KOPT-K1 (cell line): ENCODE data around the gene TSPO2.

ENCODE experiments used
- H3K27ac ChIP-seq: fragments of 200-600 bp; sonication (generic); 2 replicates; pipeline ENCODE4 v1.5.1; 2016; ENCODE audit warnings: antibody characterized with exemption, mild to moderate bottlenecking, low read depth, low read length; ENCODE audit not compliant: poor library complexity, severe bottlenecking
- H3K36me3 ChIP-seq: fragments of 200-600 bp; sonication (generic); 2 replicates; pipeline ENCODE4 v1.5.1; 2017; ENCODE audit warnings: antibody characterized with exemption, mild to moderate bottlenecking, low read length, moderate library complexity; ENCODE audit not compliant: insufficient read depth
- H3K9me3 ChIP-seq: fragments of 200-600 bp; sonication (generic); 2 replicates; pipeline ENCODE4 v1.5.1; 2017; ENCODE audit warnings: antibody characterized with exemption, low read length, mild to moderate bottlenecking; ENCODE audit not compliant: insufficient read depth, poor library complexity, severe bottlenecking

Gene TSPO2

GRCh38 chr6:41073203-41073967 lies 31.1 kb downstream of the TSPO2 start:
- H3K9me3 ChIP-seq: no peaks in the 10 kb centered on the region
- peak overlapping the region; percentile 94 for H3K27ac ChIP-seq
- peaks cover 48% of the 10 kb centered on the region for H3K36me3 ChIP-seq

GRCh38 chr6:41073968-41074691 lies 31.9 kb downstream of the TSPO2 start:
- Histone ChIP-seq H3K36me3 (peaks cover 48% of the 10 kb centered on the region), H3K9me3 (no peaks in the 10 kb centered on the region), H3K27ac (peak overlapping the region; percentile 94)

- Histone ChIP-seq H3K27ac (peak overlapping the region; percentile 94), H3K36me3 (peaks cover 48% of the 10 kb centered on the region), H3K9me3 (no peaks in the 10 kb centered on the region)
Measured at GRCh38 chr6:41074692-41075436, 32.6 kb downstream of the TSPO2 start.

GRCh38 chr6:41075651-41076626 lies 33.7 kb downstream of the TSPO2 start:
- peaks cover 55% of the 10 kb centered on the region for H3K36me3 ChIP-seq
- no peaks in the 10 kb centered on the region for H3K9me3 ChIP-seq
- no peak overlapping the region for H3K27ac ChIP-seq

- no peak overlapping the region for H3K27ac ChIP-seq
Measured at GRCh38 chr6:41077536-41077935, 35.3 kb downstream of the TSPO2 start.

GRCh38 chr6:41078101-41078500 lies 35.8 kb downstream of the TSPO2 start:
- Histone ChIP-seq H3K27ac (no peak overlapping the region), H3K36me3 (peaks cover 77% of the 10 kb centered on the region), H3K9me3 (no peaks in the 10 kb centered on the region)

More at GRCh38 chr6:41077536-41077935, 35.3 kb downstream of the TSPO2 start:
- Histone ChIP-seq H3K36me3 (peaks cover 71% of the 10 kb centered on the region), H3K9me3 (no peaks in the 10 kb centered on the region)

- Histone ChIP-seq H3K9me3 (no peaks in the 10 kb centered on the region), H3K27ac (no peak overlapping the region), H3K36me3 (peaks cover 86% of the 10 kb centered on the region)
Measured at GRCh38 chr6:41079080-41079479, 36.8 kb downstream of the TSPO2 start.

- H3K36me3 ChIP-seq: peaks cover 88% of the 10 kb centered on the region
- no peak overlapping the region for H3K27ac ChIP-seq
- H3K9me3 ChIP-seq: no peaks in the 10 kb centered on the region
Measured at GRCh38 chr6:41080621-41081020, 38.4 kb downstream of the TSPO2 start.

GRCh38 chr6:41083072-41083471 lies 40.8 kb downstream of the TSPO2 start:
- Histone ChIP-seq H3K9me3 (no peaks in the 10 kb centered on the region), H3K27ac (no peak overlapping the region), H3K36me3 (peaks cover 96% of the 10 kb centered on the region)

- H3K27ac ChIP-seq: no peak overlapping the region
- peaks cover 100% of the 10 kb centered on the region for H3K36me3 ChIP-seq
- no peaks in the 10 kb centered on the region for H3K9me3 ChIP-seq
Measured at GRCh38 chr6:41085182-41085581, 42.9 kb downstream of the TSPO2 start.

- Histone ChIP-seq H3K36me3 (peaks cover 100% of the 10 kb centered on the region), H3K9me3 (no peaks in the 10 kb centered on the region), H3K27ac (no peak overlapping the region)
Measured at GRCh38 chr6:41088451-41088850, 46.2 kb downstream of the TSPO2 start.

GRCh38 chr6:41090841-41091761 lies 48.8 kb downstream of the TSPO2 start:
- Histone ChIP-seq H3K36me3 (peaks cover 100% of the 10 kb centered on the region), H3K9me3 (no peaks in the 10 kb centered on the region)

GRCh38 chr6:41092421-41093140 lies 50.3 kb downstream of the TSPO2 start:
- H3K9me3 ChIP-seq: no peaks in the 10 kb centered on the region
- H3K36me3 ChIP-seq: peaks cover 100% of the 10 kb centered on the region
- no peak overlapping the region for H3K27ac ChIP-seq

More at GRCh38 chr6:41090841-41091761, 48.8 kb downstream of the TSPO2 start:
- no peak overlapping the region for H3K27ac ChIP-seq
